Activated CD4-positive, CD25-positive, alpha-beta regulatory T cell treated with anti-CD3 and anti-CD28 coated beads, Interleukin-2, amount 50 U/mL, for 72 hours (primary cell): Measurements from ENCODE around the gene SAT1.
A peak's percentile ranks its signal among the peaks of the same experiment; 100 is the strongest.
"Not testable (repeated sequence)": the region's sequence is repeated elsewhere in the genome, so short reads cannot be mapped to it uniquely, and the experiment has no call there.

ENCODE experiments used
- DNase-seq: peaks from one replicate; pipeline ENCODE4 v3.0.0; 2021

The SAT1 gene

DNA sequence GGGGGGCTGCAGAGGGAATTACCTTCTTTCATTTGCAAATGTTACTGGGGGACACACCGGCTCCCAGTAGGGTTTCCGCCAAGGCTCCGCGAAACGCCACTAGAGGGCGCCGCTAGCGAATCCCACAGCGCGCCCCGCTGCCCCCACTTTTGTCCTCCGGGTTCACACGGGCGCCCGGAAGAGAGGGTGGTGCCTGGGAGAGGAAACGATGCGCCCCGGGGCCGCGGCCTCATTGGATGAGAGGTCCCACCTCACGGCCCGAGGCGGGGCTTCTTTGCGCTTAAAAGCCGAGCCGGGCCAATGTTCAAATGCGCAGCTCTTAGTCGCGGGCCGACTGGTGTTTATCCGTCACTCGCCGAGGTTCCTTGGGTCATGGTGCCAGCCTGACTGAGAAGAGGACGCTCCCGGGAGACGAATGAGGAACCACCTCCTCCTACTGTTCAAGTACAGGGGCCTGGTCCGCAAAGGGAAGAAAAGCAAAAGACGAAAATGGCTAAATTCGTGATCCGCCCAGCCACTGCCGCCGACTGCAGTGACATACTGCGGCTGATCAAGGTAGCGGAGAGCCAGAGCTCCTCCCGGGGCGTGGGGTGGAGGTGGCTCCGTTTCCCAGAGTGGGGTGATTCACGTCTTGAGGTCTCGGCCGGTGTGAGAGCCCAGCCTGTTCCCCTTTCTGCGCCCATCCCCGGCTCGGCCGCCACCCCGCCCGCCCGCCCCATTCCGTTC, at the start of gene SAT1:
Gene SAT1, plus strand, starts transcription at position 311 of the 726 bp plus-strand sequence. Its CDS starts 179 bp downstream, at position 490.
- DNase-seq, result peak; percentile 90

- DNase-seq, result no peak
Measured at GRCh38 chrX:23736030-23736429, 46.9 kb upstream of the SAT1 start.

GRCh38 chrX:23737413-23737812, 45.6 kb upstream of the SAT1 start:
- no peak for DNase-seq

DNA sequence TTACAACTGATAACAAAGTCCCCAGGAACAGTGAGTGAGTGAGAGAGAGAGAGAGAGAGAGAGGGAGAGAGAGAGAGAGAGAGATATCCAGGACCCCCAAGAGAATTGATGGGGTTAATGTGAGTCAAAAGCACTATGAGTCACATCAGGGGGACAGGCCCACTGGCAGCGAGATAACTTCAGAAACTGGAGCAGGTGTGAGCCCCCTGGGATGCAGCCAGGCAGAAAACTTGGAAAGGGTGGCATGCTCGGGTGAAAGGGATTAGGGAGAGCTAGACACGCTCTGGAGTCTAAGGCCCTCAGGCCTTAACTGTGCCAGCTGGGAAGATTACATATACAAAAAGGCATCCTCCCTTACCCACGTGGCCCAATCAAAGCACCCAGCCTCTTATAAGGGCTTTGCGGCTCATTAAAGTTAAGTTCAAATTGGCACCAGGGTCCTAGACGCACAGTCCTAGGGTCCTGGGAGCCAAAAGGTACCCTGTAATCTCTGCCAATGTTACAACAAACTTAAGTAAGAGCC, 40.7 kb upstream of the SAT1 start:
- DNase-seq, result no peak

GRCh38 chrX:23742697-23743622, 40.0 kb upstream of the SAT1 start, which contains the start of gene ACOT9:
TSS of gene ACOT9 (minus strand) at chrX:23743276. CDS start at chrX:23743144, 132 bp downstream.
- peak; percentile 78 for DNase-seq

GRCh38 chrX:23743623-23743971, 39.4 kb upstream of the SAT1 start:
- not testable (repeated sequence) for DNase-seq

- DNase-seq, result no peak
Measured at GRCh38 chrX:23745786-23746185, 37.2 kb upstream of the SAT1 start.

DNA sequence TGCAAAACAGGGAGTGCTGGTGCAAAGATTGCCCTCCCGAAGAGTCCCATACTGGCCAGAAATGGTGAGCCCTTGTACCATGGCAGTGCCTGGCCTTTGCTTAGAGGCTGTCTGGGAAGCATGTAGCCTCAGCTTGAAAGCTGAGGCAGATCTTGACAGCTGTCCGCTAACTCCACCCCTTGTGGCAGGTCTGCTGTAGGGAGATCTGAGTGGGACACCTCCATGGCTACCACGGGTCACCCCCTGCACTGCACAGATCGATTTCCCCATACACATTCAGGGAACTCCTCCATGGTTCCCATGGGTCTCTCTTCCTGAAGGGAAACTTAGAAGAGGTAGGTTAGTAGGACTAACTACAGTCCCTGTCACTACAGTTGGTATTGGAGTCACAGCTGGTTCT, 33.8 kb upstream of the SAT1 start:
- no peak for DNase-seq

DNA sequence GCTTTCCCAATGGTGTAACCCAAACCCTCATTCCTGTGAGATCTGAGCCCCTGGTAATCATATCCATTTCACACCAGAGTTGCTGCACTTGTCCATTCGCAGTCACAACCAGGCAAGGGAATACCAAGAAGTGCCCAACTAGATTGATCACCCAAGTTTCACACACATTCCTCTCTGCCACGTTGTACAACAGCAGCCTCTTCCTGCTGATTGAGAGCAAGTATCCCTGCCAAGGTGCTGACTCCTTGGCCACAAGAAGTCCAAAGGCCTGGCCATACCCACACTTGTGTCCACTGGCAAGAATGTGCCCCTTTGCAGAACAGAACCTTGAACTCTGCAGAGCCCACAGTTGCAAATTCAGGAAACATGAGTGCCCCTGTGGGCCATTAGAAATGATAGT, 33.4 kb upstream of the SAT1 start:
- DNase-seq, result no peak

- DNase-seq, result no peak
Measured at GRCh38 chrX:23752740-23753415, 30.1 kb upstream of the SAT1 start.

GRCh38 chrX:23754664-23755063, 28.3 kb upstream of the SAT1 start:
- no peak for DNase-seq

GRCh38 chrX:23756165-23756564, 26.8 kb upstream of the SAT1 start:
- DNase-seq, result peak; percentile 59

- no peak for DNase-seq
Measured at GRCh38 chrX:23759821-23760220, 23.2 kb upstream of the SAT1 start.

DNA sequence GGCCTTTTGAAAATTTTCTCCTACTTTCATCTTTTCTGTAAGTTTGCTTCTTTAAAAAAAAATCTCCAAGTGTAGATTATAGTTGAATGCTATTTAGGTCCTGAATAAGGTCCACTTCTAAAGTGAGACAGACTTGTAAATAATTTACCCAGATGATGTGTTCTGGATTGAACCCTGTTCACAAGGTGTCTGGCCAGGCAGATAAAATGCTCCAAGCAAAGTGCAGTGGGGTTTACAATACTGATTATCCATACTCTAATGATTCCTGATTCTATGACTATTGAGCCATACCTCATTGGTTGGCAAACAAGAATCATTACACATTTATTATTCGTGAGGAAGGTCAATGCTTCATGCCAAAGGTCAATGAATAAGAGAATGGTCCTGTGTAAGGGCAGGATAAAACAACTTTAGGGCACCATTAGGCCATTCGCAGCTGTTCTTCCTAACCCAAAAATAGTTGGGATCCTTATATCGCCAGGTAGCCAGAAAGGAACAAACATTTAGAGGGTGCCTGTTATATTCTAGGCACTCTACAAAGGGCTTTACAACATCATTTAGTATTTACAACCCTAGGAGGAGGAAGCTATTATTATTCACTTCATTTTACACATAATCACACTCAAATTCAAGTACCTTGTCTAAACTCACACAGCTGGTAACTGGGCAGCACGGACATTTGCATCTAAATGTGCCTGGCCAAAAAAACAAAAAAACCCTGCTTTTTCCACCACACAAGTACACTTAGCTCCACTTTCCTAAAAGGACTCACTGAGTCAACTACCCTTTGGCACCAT, 18.6 kb upstream of the SAT1 start:
- no peak for DNase-seq

DNA sequence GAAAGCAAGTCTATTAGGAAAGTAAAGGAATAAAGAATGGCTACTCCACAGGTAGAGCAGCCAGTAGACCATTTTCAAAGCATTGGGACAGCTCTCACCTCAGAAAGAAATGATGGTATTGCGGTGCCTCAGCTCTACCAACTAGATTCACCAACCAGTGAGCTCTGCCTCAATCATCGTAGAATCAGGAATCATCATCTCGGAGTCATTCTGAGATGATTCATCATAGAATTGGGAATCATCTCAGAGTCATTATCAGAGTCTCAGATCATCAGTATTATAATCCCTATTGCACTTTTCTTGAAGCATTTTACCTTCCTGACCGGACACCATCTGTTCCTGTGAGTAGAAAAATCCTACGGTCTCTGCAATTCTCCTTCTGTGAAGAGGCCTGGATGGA, 17.5 kb upstream of the SAT1 start:
- no peak for DNase-seq

DNA sequence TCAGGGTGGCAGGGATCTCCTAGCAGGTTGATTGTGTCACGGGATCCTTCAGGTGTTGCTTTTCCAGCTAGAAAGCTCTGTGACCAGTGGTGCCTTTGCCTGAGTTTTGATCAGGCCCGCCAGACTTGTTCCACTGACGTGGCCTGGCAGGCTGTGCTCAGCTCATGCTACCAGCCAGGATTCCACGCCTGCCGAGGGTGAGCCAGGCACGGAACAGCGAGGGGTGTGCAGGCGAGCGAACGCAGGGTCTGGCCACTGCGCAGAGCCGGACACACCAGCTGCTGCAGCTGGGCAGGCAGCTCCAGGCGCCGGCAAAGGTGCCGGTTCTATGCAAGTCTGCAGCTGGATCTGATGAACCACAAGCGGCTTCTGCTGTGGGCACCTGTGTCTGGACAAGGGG, 17.1 kb upstream of the SAT1 start:
- DNase-seq, result no peak

- no peak for DNase-seq
Measured at GRCh38 chrX:23766650-23767551, 16.1 kb upstream of the SAT1 start.

DNA sequence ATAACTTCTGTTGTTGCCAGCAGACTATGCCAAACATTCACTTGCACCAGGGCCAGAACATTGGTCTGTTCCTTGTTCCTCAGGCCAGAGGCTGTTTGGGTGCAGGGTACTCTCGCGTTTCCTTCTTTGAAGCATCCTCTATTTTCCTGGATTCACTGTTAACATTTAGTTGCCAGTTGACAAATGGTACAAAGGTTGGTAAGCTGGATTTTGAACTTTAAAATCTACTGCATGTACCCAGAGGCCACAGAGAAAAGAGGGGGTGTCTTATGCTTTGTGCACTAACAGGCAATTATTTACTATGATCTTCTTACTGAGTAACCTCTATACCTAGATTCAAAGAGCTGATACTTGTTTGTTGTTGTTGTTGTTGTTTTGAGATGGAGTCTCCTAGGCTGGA, 12.8 kb upstream of the SAT1 start:
- DNase-seq, result no peak

DNA sequence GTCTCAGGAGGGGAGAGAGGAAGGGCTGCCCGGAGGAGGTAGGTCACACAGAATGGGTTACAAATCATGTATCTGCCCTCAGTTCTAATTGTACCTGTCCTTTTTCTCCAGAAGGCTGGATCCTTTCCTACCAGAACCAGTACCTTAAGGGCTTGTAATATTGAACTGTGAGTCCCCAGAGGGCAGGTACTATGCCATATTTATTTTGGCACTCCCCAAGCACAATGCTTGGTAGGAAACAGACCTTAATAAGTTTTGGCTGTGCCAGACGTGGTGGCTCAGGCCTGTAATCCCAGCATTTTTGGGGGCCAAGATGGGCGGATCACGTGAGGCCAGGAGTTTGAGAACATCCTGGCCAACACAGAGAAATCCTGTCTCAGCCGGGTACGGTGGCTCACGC, 11.9 kb upstream of the SAT1 start:
- not testable (repeated sequence) for DNase-seq

DNA sequence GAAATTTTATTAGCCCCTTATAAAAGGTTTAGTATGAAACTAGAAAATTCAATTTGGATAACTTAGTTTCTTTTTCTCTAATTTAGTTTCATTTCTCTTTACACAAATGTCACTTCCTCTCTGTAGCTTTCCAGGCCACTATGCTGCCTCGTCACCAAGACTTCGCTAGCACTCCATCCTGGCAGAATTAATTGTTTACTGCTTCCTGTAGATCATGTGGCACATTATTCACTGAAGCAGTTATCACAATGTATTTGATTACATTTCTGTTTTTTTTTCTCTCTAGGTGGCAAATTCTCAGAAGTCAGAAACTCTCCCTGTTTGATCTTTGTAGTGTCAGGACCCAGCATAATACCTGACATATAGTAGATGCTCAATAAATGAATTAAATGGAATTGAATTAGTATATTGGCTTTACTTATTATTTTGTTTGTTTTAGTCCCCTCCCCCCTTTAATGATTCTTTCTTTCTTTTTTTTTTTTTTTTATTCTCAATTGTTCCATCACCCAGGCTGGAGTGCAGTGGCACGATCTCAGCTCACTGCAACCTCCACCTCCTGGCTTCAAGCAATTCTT, 9.3 kb upstream of the SAT1 start:
- no peak for DNase-seq

- DNase-seq, result no peak
Measured at GRCh38 chrX:23776363-23776762, 6.6 kb upstream of the SAT1 start.
